HK-2 (cell line): Measurements from ENCODE around the gene TPTE.
"Not testable (repeated sequence)": the region's sequence is repeated elsewhere in the genome, so short reads cannot be mapped to it uniquely, and the experiment has no call there.

Source experiments
- DNase-seq: peaks from one replicate; pipeline ENCODE4 v3.0.0-alpha.2; 2018; ENCODE audit not compliant: unreplicated experiment

TPTE gene

DNA sequence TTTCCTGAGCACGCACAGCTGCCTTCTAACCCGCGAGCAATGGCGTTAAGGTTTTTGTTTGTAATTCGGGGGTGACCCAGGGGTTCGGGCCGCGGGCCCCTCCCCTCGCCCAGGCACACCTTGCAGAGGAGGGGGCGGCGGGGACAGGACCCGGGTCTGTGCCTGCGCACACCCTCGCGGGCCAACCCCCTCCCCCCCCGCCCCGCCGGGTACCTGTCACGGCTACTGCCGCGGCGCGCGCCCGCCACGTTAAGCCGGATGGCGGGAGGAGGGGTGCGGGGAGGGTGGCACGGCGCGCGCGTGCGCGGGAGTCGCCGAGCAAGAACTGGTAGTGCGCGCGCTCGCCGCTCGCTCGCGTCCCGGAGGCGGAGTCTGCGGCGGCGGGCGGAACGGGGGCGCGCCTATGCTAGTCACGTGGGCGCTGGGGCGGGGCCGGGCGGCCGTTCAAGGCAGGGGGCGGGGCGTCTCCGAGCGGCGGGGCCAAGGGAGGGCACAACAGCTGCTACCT, at the start of gene TPTE:
TPTE (plus strand) TSS at position 493 of the 508 bp plus-strand sequence. CDS start 17,141 bp downstream, outside the sequence.
- no peak for DNase-seq

DNA sequence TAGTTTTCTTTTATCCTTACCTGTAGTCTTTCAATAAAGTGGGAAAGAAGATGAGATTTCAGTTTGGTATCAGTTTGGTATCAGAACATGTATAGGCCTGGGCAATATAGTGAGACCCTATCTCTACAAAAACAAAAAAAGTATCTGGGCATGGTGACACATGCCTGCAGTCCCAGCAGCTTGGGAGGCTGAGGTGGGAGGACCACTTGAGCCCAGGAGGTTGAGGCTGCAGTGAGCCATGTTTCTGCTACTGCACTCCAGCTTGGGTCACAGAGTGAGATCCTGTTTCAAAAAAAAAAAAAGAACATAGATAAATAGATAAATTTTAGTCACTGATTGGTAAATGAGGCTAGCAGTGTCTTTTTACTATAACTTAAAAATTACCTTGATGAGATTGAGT, 49.4 kb upstream of the TPTE start:
- not testable (repeated sequence) for DNase-seq

DNA sequence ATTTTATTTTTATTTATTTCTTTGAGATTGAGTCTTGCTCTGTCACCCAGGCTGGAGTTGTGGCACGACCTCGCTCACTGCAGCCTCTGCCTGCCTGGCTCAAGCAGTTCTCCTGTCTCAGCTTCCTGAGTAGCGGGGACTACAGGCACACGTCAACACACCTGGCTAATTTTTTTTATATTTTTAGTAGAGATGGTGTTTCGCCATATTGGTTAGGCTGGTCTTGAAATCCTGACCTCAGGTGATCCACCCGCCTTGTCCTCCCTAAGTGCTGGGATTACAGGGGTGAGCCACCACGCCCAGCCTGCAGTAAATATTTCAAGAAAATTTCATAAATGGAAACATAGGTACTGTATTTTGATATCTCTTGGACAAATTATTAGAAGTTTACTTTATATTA, 43.6 kb upstream of the TPTE start:
- DNase-seq, result not testable (repeated sequence)

DNA sequence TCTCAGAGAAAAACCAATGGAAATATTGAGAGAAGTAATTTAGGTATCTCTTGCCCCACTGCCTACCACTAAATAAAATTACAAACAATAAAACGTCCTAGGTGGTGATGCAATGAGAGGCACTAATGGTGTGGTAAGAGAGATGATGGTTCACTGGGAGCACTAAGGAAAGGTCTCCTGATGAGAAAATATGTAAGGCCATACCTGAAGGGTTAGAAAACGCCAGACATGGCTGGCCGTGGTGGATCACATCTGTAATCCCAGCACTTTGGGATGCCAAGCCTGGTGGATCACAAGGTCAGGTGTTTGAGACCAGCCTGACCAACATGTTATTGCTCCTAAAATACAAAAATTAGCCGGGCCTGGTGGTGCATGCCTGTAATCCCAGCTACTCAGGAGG, 41.5 kb upstream of the TPTE start:
- not testable (repeated sequence) for DNase-seq

DNA sequence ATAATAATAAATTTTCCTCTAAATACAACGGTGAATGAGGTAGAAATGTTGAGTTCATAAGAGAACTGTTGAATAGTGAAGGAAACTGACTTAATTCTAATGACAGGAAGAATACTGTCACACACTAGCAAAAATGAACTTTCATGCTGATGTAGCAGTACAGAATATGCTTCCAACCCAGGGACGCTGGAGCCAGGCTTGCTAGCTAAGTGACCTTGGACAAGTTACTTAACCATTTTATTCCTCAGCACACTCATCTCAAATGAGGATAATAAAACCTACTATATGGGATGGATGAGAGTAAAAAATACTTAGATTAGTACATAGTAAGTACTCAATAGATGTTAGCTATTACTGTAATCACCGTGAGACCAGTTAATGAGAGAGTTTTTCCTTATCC, 36.5 kb upstream of the TPTE start:
- not testable (repeated sequence) for DNase-seq

DNA sequence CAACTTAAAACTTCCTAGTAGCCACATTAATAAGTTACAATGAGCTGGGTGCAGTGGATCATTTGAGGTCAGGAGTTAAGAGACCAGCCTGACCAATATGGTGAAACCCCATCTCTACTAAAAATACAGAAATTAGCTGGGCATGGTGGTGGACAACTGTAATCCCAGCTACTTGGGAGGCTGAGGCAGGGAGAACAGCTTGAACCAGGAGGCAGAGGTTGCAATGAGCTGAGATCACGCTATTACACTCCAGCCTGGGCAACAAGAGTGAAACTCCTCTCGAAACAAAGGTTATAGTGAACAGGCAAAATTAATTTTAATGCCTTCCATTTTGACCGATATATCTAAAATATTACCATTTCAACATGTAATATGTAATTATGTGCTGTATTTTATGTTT, 30.9 kb upstream of the TPTE start:
- not testable (repeated sequence) for DNase-seq

DNA sequence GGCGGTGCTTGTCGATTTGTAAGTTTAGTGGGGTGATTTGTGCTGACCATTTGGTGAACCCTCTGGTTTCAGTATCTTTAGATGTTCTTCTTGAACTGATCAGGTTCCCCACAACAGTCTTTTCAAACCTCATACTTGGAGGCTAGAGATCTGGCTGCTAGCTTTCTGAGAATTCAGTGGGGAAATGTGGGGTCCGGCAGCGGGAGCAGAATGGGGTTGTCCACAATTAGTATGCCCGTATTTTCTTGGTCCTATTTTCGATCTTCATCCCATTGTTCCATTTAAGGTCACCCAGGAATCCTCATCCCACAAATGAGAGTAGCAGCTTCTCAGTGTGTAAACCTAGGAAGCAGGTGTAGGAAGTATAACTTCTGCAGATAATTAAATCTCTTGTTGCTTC, 10.3 kb upstream of the TPTE start:
- DNase-seq, result no peak

DNA sequence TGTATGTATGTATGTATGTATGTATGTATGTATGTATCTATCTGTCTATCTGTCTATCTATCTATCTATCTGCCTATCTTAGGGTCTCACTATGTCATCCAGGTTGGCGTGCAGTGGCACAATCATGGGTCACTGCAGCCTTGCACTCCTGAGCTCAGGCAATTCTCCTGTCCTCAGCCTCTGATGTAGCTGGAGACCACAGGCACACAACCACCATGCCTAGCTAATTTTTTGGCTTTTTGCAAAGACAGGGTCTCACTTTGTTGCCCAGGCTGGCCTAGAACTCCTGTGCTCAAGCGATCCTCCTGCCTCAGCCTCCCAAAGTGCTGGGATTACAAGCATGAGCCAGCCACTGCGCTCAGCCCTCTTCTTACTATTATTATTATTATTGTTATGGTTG, 4.5 kb upstream of the TPTE start:
- not testable (repeated sequence) for DNase-seq

DNA sequence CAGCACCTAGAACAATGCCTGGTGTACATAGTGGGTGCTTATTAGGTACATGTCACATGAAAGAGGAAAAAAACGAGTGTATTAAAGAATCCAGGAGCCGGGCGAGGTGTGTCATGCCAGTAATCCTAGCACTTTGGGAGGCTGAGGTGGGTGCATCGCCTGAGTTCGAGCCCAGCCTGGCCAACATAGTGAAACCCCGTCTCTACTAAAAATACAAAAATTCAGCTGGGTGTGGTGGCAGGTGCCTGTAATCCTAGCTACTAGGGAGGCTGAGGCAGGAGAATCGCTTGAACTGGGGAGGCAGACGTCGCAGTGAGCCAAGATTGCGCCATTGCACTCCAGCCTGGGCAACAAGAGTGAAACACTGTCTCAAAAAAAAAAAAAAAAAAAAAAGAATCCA, 3.5 kb upstream of the TPTE start:
- not testable (repeated sequence) for DNase-seq

DNA sequence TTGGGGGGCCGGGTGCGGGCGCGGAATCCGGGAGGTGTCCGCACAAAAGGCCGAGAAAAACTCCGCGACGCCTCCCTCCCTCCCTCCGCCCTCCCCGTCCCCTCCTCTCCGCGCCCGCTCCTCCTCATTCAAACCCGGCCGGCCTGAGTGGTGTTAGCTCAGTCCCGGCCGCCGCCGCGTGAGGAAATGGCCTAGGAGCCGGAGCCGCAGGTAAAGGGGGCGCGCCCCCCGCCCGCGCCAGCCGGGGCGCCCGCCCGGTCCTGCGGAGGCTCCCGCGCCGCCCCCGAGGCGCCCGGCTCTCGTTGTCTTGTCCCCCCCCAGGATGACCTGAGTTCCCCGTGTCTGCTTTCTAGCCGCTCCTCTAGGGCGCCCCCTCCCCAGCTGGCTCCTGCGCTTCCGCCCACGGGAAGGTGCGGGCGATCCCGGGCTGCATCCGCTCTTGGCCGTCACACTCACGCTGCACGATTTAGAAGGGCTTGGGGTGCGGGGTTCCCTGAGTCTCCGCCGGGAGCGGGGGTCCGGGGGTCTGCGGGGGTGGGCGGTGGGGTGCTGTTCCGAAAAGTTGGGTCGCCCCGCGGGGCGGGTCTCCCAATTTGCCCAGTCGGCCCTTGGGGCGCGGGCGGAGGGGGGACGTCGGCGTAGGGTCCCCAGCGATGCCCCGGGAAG, 585 bp downstream of the TPTE start:
- not testable (repeated sequence) for DNase-seq

DNA sequence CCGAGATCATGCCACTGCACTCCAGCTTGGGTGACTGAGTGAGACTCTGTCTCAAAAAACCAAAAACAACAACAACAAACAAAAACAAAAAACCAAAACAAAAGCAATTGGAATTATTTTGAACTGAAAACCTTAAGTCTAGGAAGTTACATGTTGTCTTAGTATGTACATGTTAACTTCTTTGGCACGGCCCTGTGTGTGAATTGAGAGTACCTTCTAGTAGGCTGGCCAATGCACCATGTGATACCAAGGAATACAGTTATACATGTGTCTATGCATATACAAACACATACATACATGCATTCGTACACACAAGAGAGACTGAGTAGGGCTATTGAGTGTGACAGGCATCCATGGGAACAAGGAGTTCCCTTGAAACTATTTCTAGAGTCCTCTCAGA, 18.6 kb downstream of the TPTE start:
- DNase-seq, result no peak

DNA sequence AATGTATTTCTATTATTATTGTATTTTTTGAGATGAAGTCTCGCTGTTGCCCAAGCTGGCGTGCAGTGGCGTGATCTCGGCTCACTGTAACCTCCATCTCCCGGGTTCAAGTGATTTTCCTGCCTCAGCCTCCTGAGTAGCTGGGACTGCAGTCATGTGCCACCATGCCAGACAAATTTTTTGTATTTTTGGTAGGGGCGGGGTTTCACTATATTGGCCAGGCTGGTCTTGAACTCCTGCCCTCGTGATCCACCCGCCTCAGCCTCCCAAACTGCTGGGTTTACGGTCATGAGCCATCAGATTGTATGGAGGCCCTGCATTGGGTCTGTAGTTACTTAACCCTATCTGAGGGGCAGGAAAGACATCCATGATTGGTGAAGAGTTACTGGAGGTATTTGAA, 23.0 kb downstream of the TPTE start:
- not testable (repeated sequence) for DNase-seq

DNA sequence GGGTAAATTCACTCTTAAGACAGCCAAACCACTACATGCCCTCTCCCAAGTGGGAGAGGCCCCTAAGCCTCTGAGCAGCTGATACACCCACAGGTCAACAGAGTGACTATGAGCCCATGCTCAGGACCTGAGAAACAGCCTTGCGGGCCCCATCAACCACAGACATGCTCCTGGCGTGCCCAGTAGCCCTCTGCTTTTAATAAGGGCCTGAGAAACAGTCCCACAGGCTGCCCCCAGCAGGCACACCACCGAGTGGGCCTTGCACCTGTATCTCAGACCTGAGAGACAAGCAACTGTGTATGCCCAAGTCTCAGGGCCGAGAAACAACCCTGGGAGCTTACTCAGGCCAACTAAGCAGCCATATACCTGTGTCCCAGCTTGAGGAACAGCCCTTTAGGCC, 26.5 kb downstream of the TPTE start:
- DNase-seq, result not testable (repeated sequence)

DNA sequence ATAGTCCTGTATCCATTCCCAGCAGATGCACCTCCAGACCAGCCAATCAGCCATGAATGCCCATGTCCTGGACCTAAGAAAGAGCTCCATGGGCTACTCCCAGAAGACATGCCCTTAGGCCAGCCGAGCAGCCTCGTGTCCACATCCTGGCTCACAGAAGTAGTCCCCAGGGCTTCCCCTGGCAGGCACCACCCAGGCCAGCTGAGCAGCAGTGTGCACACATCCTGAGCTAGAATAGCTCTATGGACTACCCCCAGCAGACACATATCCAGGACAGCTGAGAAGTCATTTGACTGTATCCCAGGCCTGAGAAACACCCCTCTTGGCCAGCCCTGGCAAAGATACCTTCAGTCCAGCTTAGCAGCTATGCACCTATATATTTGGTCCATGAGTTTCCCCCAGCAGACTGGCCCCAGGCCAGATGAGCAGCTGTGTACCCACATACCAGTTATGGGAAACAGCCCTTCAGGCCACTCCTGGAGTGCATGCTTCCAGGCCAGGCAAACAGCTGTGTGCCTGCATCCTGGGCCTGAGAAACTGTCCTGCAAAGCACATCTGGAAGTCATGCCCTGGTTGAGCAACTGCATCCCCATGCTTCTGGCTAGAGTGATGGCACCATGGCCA, 27.1 kb downstream of the TPTE start:
- DNase-seq, result not testable (repeated sequence)

DNA sequence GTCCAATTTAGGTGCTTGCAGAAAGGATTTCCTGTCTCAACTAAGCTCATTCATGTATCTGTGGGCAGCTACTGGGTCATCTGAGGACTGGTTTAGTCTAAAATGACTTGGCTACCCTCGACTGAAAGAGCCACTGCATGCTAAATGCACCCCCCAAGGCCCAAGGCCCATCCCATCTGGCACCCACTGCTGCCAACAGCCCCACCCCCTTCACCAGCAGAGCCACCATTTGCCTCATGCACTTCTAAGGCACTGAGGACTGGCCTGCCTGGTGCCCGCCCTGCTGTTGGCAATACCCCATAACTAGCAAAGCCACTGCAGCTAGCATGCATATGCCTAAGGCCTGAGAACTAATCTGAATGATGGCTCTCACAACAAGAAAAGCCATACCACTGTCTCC, 49.4 kb downstream of the TPTE start:
- DNase-seq, result not testable (repeated sequence)

DNA sequence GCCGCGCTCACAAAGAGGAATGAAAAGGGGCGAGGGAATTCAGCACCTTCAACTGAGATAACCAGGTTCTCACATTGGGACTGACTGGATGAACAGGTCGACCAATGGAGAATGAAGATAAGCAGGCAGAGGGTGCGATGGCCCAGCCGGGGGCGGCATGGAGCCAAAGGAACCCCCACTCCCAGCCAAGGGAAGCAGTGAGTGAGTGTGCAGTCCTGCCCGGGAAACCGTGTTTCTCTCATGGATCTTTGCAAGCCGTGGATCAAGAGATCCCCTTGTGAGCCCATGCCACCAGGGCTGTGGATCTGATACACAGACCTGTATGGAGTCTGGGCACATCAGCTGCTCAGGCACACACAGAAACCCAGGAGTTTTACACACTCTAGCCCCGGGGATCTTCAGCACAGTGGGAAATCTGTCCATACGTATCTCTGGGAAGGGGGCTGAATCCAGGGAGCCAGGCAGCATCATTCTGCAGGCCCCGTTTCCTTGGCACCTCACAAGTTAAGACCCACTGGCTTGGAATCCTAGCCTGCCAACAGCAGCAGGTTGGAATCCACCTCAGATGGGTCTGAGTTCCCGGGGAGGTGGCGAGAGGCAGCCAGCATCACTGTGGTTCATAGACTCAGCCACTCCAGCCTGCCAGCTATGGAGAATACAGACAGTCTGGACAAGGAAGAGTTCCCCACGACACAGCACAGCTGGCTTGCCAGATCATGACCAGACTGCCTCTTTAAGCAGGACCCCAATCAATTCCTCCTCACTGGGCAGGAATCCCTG, 53.3 kb downstream of the TPTE start:
- DNase-seq, result not testable (repeated sequence)

DNA sequence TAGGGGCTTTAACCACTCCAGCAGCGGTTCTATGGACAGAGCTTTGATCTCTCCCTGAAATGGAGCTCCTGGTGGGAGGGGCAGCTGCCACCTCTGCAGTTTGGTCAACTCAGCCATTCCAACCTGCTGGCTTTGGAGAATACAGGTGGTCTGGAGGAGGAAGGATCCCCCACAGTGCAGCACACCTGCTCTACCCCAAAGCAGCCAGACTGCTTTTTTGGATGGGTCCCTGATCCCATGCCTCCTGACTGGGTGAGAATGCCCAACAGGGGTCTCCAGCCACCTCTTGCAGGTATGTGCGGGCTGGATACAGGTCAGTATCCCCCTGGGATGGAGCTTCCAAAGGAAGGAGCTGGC, 53.9 kb downstream of the TPTE start:
- DNase-seq, result no peak

DNA sequence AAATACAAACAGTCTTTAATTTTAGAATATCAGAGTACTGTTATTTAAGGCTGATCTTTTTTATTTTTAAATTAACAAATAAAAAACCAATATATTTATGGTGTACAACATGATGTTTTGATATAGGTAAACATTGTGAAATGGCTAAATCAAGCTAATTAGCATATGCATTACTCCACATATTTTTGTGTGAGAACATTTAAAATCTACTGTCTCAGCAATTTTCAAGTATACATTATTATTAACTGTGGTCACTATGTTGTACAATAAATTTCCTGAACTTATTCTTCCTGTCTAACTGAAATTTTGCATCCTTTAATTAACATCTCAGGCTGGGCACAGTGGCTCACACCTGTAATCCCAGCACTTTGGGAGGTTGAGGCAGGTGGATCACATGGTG, 57.5 kb downstream of the TPTE start:
- DNase-seq, result not testable (repeated sequence)

DNA sequence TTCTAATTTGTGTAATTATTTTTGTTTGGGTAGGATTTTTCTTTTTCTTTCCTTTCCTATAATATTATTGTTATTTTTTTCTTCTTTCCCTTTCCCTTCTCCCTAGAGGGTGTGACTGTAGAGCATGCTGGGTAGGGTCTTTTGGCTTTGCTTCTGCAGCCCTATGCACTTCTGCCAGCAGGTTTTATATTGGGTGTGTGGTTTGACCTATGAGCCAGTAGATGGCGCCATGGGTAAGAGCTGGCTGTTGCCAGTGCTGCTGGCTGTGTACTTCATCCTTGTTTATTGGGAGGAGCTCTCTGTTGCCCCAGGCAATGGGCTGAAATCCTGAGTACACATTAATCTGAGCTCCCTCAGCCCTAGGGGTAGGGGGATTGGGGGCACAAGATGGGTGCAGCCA, 67.7 kb downstream of the TPTE start:
- DNase-seq, result not testable (repeated sequence)

DNA sequence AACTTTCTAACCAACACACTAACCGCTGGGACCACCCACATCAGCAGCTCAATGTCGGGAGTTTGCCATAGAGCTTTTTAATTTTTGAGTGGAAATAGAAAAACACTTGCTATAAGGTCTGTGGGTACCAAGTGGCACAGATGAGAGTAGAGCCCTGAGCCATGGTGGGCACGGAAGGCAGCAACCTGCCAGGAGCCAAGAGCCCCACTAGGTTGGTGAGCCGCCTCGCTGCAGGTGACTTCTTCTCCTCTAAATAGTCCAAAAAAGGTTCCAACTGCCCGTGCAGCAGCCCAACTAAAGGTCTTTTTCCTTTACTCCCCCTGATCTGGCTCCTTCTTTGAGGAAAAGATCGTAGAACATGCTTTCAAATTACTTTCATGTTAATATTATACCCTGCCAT, 85.7 kb downstream of the TPTE start:
- not testable (repeated sequence) for DNase-seq

DNA sequence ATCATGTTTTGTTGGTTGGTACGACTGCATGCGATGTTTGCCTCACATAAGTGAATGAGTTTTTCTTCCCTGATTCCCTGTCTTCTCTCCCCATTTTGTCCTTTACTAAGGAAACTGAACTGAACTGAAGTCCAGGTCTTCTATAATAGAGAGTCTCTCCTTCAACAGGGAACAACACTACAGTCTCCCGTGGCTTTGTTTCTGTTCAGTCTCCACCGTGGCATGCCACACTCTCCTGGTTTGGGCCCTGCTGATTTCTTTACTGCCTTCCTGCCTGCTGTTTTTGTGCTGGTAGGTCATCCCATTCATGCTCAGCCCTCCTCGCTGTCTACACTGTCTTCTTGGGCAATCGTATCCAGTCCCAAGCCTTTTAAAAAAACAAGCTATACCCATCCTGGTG, 92.9 kb downstream of the TPTE start:
- not testable (repeated sequence) for DNase-seq

DNA sequence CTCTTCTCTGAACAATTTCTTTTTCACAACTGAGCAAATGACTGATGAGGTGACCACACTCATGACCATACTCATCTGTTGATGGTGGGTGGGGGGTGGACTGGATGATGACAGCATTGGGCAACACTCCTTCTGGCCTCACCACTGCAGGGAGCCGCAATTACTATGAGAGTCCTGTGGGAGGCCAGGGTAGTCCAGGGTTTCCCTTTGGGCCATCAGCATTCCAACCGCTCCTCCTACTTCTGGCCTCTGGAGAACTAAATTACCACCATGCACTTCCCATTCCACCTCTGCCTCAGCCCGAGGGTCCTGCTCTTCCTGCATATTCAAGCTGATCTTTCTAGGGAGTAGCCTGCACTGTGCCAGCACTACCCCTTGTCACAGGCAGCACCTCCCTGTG, 94.7 kb downstream of the TPTE start:
- not testable (repeated sequence) for DNase-seq

DNA sequence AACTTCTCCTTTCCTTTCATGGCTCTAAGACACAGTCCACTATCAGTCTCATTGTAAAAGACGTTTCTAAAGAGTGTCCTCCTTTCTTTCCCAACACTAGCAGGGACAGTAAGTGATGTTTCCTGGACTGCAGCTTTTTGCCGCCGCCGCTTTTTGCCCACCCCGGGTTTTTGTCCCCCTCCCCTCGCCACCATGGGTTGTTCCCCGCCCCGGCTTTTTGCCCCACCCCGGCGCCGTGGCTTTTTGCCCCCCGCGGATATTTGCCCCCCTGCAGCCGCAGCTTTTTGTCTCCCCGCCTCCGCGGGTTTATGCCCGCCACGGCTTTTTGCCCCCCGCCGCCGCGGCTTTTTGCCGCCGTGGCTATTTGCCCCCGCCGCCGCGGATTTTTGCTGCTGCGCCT, 95.2 kb downstream of the TPTE start:
- DNase-seq, result no peak
